ENCODE measurements around the gene DNPH1. TPM values are rescaled to one million over a fixed set of nuclear protein-coding genes. Genes with fewer than 3 reads are reported as not detected.

The DNPH1 gene
- total and polyA plus RNA-seq, 5 donors = 25.7 to 60.4 (median 34.1) TPM

DNA sequence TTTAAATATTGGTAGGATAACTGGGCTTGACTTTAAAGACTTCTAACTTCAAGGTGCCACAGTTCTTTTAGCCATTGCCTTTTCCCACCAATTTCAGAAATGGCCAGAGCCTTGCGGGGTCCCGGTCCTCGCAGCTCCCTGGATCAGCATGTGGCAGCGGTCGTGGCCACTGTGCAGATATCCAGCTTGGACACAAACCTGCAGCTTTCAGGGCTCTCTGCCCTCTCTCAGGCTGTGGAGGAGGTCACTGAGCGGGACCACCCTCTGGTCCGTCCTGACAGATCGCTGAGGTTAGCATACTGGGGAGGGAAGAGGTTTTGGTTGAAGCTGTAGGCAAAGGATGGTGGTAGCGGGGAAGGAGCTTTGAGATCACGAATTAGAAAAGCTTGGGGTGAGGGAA lies 40.9 kb downstream of the DNPH1 start:
- Histone ChIP-seq H3K4me1 (ENCODE audit: control insufficient read depth, insufficient read depth, low read length) (no peaks in the 10 kb centered on the region), H3K27ac (ENCODE audit: low read length) (no peak overlapping the region), H3K9me3 (ENCODE audit: control insufficient read depth, low read length) (no peaks in the 10 kb centered on the region), H3K27me3 (ENCODE audit: control insufficient read depth, insufficient read depth) (no peaks in the 10 kb centered on the region), H3K4me3 (ENCODE audit: low read length) (no peak overlapping the region)
- DNase-seq = no peak
- no peak for ATAC-seq
- WGBS = 92% methylated on average over 10 of the region's 10 CpGs
- intact Hi-C loops (cut with DNase I) = no loop called here

- 95% methylated on average over 7 of the region's 7 CpGs for WGBS
- Histone ChIP-seq H3K27me3 (ENCODE audit: control insufficient read depth, insufficient read depth) (no peaks in the 10 kb centered on the region), H3K27ac (ENCODE audit: low read length) (no peak overlapping the region), H3K4me1 (ENCODE audit: control insufficient read depth, insufficient read depth, low read length) (no peaks in the 10 kb centered on the region), H3K9me3 (ENCODE audit: control insufficient read depth, low read length) (no peaks in the 10 kb centered on the region), H3K4me3 (ENCODE audit: low read length) (no peak overlapping the region)
- DNase-seq (no peak), ATAC-seq (no peak)
- intact Hi-C loops (cut with DNase I) = no loop called here
Measured at GRCh38 chr6:43187821-43188220, 41.5 kb downstream of the DNPH1 start.

- no peak overlapping the region for H3K27ac ChIP-seq (ENCODE audit: low read length)
- no peaks in the 10 kb centered on the region for H3K4me1 ChIP-seq (ENCODE audit: control insufficient read depth, insufficient read depth, low read length)
- no peak for DNase-seq
- intact Hi-C loops (cut with DNase I) = no loop called here
- H3K27me3 ChIP-seq (ENCODE audit: control insufficient read depth, insufficient read depth) = no peaks in the 10 kb centered on the region
- WGBS = 95% methylated on average over 4 of the region's 4 CpGs
- no peak overlapping the region for H3K4me3 ChIP-seq (ENCODE audit: low read length)
- no peak for ATAC-seq
- no peaks in the 10 kb centered on the region for H3K9me3 ChIP-seq (ENCODE audit: control insufficient read depth, low read length)
Measured at GRCh38 chr6:43186706-43187105, 42.6 kb downstream of the DNPH1 start.

DNA sequence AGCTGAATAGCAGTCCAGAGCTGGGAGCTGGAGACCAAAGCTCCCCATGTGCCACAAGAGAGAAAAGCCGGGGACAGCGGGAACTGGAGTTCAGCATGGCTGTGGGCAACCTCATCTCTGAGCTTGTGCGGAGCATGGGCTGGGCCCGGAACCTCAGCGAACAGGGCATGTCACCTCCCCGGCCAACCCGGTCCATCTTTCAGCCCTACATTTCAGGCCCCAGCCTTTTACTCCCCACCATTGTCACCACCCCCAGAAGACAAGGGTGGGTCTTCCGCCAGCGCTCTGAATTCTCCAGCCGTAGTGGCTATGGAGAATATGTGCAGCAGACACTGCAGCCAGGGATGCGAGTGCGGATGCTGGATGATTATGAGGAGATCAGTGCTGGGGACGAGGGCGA lies 43.3 kb downstream of the DNPH1 start:
- no peaks in the 10 kb centered on the region for H3K27me3 ChIP-seq (ENCODE audit: control insufficient read depth, insufficient read depth)
- intact Hi-C loops (cut with DNase I) = no loop called here
- H3K4me1 ChIP-seq (ENCODE audit: control insufficient read depth, insufficient read depth, low read length) = no peaks in the 10 kb centered on the region

DNA sequence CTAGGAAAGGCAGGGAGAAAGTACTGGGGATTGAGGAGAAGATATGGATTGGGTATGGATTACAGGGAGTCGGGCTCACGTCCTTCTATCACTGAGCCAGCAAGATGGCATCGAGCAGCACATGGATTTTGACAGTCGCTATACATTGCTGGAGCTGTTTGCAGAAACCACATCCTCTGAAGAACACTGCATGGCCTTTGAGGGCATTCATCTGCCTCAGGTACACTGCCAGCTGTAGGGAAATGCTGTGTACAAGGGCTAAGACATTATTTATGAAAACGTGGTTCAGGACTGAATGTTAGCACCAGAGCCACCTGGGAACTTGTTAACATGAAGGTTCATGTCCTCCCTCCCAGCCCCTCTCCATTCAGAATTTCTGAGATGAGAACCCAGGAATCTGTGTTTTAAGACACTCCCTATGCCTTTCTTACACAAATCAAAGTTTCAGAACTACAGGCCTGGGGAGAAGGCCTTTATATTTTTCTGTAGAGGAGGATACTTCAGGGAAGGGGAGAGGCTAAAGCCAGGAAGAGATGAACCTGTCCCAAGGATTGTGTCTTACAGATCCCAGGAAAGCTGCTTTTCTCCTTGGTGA lies 43.8 kb downstream of the DNPH1 start:
- WGBS = 81% methylated on average over 5 of the region's 5 CpGs
- DNase-seq = no peak
- intact Hi-C loops (cut with DNase I) = no loop called here

More for the DNA sequence above, 43.3 kb downstream of the DNPH1 start:
- DNase-seq (no peak), ATAC-seq (no peak)
- Histone ChIP-seq H3K4me3 (ENCODE audit: low read length) (no peak overlapping the region), H3K27ac (ENCODE audit: low read length) (no peak overlapping the region), H3K9me3 (ENCODE audit: control insufficient read depth, low read length) (no peaks in the 10 kb centered on the region)
- WGBS = 95% methylated on average over 14 of the region's 14 CpGs

DNA sequence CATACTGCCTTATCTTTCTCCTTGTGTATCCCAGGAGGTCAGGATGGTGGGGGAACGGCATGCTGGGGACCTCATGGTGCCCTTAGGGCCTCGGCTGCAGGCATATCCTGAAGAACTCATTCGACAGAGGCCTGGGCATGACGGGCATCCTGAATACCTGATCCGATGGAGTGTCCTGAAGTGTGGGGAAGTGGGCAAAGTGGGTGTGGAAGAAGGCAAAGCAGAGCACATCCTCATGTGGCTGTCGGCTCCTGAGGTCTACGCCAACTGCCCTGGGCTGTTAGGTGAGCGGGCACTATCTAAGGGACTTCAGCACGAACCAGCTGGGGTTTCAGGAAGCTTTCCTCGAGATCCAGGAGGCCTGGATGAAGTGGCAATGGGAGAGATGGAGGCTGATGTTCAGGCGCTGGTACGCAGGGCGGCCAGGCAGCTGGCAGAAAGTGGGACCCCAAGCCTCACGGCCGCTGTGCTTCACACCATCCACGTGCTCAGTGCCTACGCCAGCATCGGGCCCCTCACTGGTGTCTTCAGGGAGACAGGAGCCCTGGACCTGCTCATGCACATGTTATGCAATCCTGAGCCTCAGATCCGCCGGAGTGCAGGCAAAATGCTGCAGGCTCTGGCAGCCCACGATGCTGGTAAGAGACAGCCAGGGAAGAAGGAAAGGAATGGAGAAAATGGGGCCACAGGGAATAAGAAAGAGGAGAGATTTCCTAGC lies 44.9 kb downstream of the DNPH1 start:
- Histone ChIP-seq H3K4me1 (ENCODE audit: control insufficient read depth, insufficient read depth, low read length) (no peaks in the 10 kb centered on the region), H3K4me3 (ENCODE audit: low read length) (no peak overlapping the region), H3K9me3 (ENCODE audit: control insufficient read depth, low read length) (no peaks in the 10 kb centered on the region), H3K27ac (ENCODE audit: low read length) (no peak overlapping the region), H3K27me3 (ENCODE audit: control insufficient read depth, insufficient read depth) (no peaks in the 10 kb centered on the region)
- no peak for DNase-seq
- no peak for ATAC-seq
- WGBS = 91% methylated on average over 21 of the region's 21 CpGs
- intact Hi-C loops (cut with DNase I) = no loop called here

More for the DNA sequence above, 43.8 kb downstream of the DNPH1 start:
- Histone ChIP-seq H3K4me3 (ENCODE audit: low read length) (no peak overlapping the region), H3K4me1 (ENCODE audit: control insufficient read depth, insufficient read depth, low read length) (no peaks in the 10 kb centered on the region), H3K27me3 (ENCODE audit: control insufficient read depth, insufficient read depth) (no peaks in the 10 kb centered on the region), H3K9me3 (ENCODE audit: control insufficient read depth, low read length) (no peaks in the 10 kb centered on the region), H3K27ac (ENCODE audit: low read length) (no peak overlapping the region)
- ATAC-seq = no peak

DNA sequence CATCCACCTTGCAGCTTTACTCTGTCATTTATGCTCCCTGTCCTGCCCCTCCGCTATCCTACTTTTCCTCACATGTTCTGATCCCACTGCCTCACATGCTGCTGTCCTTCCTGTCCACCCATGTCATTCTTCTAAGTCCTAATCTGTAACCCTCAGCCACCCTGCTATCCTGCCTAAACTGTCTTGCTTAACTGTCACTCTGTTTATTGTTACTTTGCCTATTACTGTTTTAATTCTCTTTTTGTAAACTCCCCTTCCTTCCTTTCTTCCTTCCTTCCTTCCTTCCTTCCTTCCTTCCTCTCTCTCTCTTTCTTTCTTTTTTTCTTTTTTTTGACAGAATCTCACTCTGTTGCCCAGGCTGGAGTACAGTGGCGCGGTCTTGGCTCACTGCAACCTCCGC lies 45.8 kb downstream of the DNPH1 start:
- intact Hi-C loops (cut with DNase I) = no loop called here
- no peaks in the 10 kb centered on the region for H3K9me3 ChIP-seq (ENCODE audit: control insufficient read depth, low read length)
- no peak overlapping the region for H3K27ac ChIP-seq (ENCODE audit: low read length)
- WGBS = 93% methylated on average over 4 of the region's 4 CpGs
- H3K4me1 ChIP-seq (ENCODE audit: control insufficient read depth, insufficient read depth, low read length) = no peaks in the 10 kb centered on the region
- H3K4me3 ChIP-seq (ENCODE audit: low read length) = no peak overlapping the region
- ATAC-seq (no peak), DNase-seq (no peak)
- H3K27me3 ChIP-seq (ENCODE audit: control insufficient read depth, insufficient read depth) = no peaks in the 10 kb centered on the region

DNA sequence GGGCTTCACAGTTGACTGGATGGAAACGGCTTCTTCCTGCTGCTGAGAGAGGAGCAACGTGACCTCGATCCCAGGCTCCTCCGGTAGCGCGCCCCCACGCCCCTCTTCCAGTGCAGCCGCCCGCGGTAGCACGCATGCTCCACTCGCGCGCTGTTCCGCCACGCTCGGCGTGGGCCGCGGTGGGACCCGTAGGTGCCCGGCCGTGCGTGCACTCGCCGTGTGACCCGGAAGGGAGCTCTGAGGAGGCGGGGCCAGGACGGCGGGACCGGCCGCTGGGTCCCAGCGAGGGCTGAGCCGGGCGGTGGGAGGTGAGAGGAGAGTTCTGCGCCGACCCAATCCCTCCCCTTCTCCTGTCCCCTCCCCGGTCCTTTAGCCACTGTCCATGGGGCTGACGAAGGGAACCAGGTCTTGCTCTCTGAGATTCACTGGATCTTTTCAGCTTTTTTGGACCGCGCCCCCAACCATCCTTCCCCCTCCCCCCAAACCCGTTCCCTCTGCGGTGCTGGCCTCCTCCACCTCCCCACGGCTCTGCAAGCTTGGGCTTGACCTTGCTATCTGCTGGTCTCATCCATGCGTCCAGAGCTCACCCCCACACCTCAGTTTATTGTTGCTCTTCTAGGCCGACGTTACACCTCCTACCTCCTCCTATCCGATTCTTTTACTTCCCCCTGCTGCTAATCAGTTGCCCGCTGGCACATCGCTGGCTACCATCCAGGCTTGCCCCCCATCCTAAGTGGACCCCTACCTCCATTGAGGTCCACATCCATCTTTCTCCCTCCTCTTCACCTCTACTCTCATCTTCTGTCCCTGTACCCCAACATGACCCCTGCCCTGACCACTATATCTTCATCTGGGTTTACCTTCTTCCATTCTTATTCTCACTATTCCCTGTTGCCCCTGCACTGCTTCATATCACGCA lies 47.1 kb downstream of the DNPH1 start, which contains the start of gene CUL9:
CUL9 (plus strand) TSS at position 255 of the 919 bp plus-strand sequence. CDS start 2,115 bp downstream, outside the sequence.
- peak within 1 kb of the TSS; percentile 4 for H3K27ac ChIP-seq (ENCODE audit: low read length)
- no peaks in the 10 kb centered on the region for H3K4me1 ChIP-seq (ENCODE audit: control insufficient read depth, insufficient read depth, low read length)
- DNase-seq (peak; percentile 90 to 96 (median 95)), ATAC-seq (peak; percentile 96 to 98)
- no peaks in the 10 kb centered on the region for H3K27me3 ChIP-seq (ENCODE audit: control insufficient read depth, insufficient read depth)
- under 1% methylated on average over 51 of the region's 51 CpGs for WGBS
- intact Hi-C loops (cut with DNase I) = no loop called here
- H3K9me3 ChIP-seq (ENCODE audit: control insufficient read depth, low read length) = no peaks in the 10 kb centered on the region
- peak within 1 kb of the TSS; percentile 62 for H3K4me3 ChIP-seq (ENCODE audit: low read length)

- DNase-seq (no peak), ATAC-seq (no peak)
- H3K27ac ChIP-seq (ENCODE audit: low read length) = peak overlapping the region; percentile 4
- H3K4me1 ChIP-seq (ENCODE audit: control insufficient read depth, insufficient read depth, low read length) = no peaks in the 10 kb centered on the region
- peak overlapping the region; percentile 62 for H3K4me3 ChIP-seq (ENCODE audit: low read length)
- H3K27me3 ChIP-seq (ENCODE audit: control insufficient read depth, insufficient read depth) = no peaks in the 10 kb centered on the region
- intact Hi-C loops (cut with DNase I) = no loop called here
- 44% methylated on average over 9 of the region's 9 CpGs for WGBS
- no peaks in the 10 kb centered on the region for H3K9me3 ChIP-seq (ENCODE audit: control insufficient read depth, low read length)
Measured at GRCh38 chr6:43181621-43181941, 47.7 kb downstream of the DNPH1 start.

- 66% methylated on average over 5 of the region's 5 CpGs for WGBS
- intact Hi-C loops (cut with DNase I) = no loop called here
- no peak for DNase-seq
- Histone ChIP-seq H3K9me3 (ENCODE audit: control insufficient read depth, low read length) (no peaks in the 10 kb centered on the region), H3K27ac (ENCODE audit: low read length) (no peak overlapping the region), H3K27me3 (ENCODE audit: control insufficient read depth, insufficient read depth) (no peaks in the 10 kb centered on the region), H3K4me1 (ENCODE audit: control insufficient read depth, insufficient read depth, low read length) (no peaks in the 10 kb centered on the region), H3K4me3 (ENCODE audit: low read length) (no peak overlapping the region)
- ATAC-seq = no peak
Measured at GRCh38 chr6:43180985-43181384, 48.3 kb downstream of the DNPH1 start.

- ATAC-seq = no peak
- 77% methylated on average over 7 of the region's 7 CpGs for WGBS
- DNase-seq = no peak
- H3K4me1 ChIP-seq (ENCODE audit: control insufficient read depth, insufficient read depth, low read length) = no peaks in the 10 kb centered on the region
- H3K9me3 ChIP-seq (ENCODE audit: control insufficient read depth, low read length) = no peaks in the 10 kb centered on the region
- H3K4me3 ChIP-seq (ENCODE audit: low read length) = no peak overlapping the region
- no peak overlapping the region for H3K27ac ChIP-seq (ENCODE audit: low read length)
- no peaks in the 10 kb centered on the region for H3K27me3 ChIP-seq (ENCODE audit: control insufficient read depth, insufficient read depth)
- intact Hi-C loops (cut with DNase I) = no loop called here
Measured at GRCh38 chr6:43180058-43180457, 49.2 kb downstream of the DNPH1 start.

All from right cardiac atrium (tissue), 5 donors.